GM18861 (cell line): Measurements from ENCODE around the gene TSPAN18.

ENCODE experiments used
- ATAC-seq: cut with Tn5 transposase; IDR thresholded peaks from one replicate; pipeline ENCODE4 v1.9.1; 2021; ENCODE audit not compliant: unreplicated experiment

The TSPAN18 gene

GRCh38 chr11:44737245-44738085, 10.7 kb downstream of the TSPAN18 start:
- no peak for ATAC-seq

- no peak for ATAC-seq
Observed at GRCh38 chr11:44738791-44739190, 12.0 kb downstream of the TSPAN18 start.

- no peak for ATAC-seq
Observed at GRCh38 chr11:44740967-44741366, 14.2 kb downstream of the TSPAN18 start.

DNA sequence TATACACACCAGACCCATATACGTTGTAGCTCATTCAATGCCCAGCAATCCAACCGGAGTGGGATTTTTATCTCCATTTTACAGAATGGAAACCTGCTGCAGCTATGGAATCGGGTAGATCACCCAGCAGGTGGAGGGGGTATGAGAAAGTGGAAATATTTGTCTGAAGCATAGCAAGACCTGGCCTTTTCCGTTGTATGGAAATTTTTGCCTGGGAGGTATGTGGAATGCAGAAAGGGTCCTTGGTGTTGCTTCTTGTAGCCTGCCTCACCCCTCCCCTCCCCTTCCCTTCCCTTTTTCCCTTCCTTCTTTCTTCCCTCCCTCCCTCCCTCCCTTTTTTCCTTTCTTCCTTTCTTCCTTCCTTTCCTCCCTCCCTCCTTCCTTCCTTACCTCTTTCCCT, 15.2 kb downstream of the TSPAN18 start:
- ATAC-seq: no peak

DNA sequence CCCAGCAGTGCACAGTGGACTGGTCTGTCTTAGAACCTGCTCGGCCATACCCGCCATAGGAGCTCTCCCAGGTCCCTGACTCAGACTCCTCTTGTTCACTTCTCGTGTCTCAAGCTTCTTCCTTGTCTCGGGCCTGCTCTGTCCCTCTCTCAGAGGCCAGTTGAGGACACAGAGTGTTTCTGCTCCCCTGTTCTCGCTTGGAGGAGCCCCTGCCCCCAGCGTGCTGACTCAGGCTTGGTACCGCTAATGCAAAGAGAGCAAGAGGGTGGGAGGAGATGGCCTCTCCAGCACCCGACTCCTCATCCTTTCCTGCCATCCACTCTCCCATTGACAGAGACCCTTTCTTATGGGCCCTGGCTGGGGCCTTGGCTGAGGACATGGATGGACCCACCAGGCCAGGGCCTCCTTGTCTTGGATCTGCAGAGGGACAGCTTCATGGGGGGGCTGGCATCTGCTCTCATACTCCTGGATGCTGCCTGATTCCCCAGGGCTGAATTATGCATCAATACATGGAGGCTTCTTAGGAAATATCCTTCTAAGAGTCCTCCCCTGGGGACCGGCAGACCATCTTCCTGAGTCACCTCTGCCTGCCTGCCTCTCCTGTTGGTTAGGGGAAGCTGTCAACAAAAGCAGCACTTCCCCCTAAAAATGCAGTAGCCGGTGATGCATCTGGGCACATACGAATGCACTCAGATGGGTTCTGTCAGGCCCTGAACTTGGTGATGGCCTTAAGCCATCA, 15.9 kb downstream of the TSPAN18 start:
- no peak for ATAC-seq

- no peak for ATAC-seq
Observed at GRCh38 chr11:44743326-44743725, 16.6 kb downstream of the TSPAN18 start.

GRCh38 chr11:44743959-44744557, 17.3 kb downstream of the TSPAN18 start:
- ATAC-seq: no peak

- no peak for ATAC-seq
Observed at GRCh38 chr11:44746894-44747293, 20.1 kb downstream of the TSPAN18 start.

GRCh38 chr11:44747316-44747715, 20.6 kb downstream of the TSPAN18 start:
- ATAC-seq: no peak

GRCh38 chr11:44747836-44748235, 21.1 kb downstream of the TSPAN18 start:
- no peak for ATAC-seq

DNA sequence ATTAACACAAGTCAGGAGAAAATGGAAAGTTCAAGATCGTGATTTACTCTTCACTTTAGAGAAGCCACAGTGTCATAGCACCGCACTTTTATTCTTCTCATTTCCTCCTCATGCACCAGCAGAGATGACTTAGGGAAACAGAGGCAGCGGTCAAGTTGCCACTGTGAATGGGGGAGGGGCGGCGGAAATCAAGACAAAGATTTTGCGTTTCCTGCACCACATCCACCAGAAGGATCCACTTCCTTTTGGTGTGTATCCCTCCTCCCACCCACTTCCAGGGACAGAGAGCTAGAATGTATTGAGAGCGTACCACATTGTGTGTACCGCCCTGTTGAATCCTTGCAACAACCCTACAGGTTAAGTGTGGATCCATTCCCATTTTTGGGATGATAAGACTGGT, 21.8 kb downstream of the TSPAN18 start:
- no peak for ATAC-seq

DNA sequence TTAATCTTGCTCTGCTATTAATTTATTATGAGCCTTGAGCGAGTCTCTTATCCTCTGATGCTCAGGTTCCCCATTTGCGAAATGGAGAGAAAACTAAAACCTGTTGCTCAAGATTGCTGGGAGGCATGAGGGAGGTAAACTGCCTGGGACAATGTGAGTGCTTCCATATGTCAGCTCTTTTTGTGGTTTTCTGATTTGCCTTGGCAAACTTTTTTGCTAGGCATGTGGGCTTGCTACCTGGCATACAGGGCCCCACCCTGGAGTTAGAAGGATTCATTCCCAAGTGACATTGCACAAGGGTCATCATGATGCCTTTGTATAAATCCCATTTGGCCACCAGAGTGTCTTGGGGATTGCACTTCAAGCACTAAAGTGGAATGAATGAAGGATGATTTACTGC, 22.4 kb downstream of the TSPAN18 start:
- no peak for ATAC-seq

DNA sequence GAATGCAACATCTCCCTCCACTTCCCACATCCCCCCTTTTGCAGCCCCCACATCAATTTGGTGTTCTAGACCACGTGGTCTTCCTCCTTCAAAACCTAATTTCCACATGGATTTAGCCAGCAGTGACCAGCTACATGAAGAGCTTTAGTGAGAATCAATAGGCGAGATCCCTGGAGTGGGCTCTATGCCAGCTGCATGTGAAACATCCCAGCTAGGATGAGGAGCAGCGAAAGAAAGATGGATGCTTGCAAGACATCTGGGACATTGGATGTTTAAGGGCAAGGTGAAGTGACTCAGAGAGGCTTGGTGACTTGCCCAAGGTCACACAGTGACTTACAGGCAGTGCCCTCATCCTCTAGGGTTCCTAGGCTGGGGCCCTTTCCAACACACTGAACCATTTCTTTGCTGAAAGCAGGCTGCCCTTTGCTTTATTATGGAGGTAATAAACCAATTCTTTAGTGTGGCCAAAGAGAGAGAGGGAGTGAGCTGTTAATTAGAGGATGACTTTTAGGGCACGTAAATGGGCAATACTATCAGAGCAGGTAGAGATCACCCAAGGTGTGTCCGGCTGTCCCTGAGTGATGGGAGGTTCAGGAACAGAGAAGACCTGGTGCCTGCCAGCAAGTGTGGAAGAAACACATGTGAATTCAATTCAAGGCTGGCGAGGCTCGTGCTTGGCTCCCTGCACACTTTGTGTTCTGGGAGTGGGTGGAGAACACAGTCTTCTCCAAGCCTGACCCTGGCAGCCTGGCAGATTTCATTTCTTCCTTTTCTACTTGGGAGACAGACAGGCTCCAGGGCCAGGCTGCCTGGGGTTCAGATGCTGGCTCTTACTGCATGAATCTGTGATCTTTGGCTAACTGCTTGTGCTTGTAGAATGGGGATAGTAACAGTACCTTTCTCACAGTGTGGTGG, 24.0 kb downstream of the TSPAN18 start:
- no peak for ATAC-seq

DNA sequence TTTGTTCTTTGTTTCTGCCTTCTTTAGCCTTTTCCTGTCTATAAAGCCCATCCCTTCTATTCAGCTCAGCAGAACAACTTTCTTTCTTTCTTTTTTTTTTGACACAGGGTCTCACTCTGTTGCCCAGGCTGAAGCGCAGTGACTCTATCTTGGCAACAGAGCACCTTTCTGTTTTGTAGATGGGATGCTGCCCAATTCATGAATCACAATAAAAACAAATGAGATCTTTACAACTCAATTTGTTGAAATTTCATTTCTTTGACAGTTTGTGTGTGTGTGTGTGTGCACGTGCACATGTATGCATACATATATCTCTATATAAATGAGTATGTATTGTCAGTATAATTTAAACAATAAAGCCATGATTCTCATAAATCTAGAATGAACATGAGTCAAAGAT, 25.5 kb downstream of the TSPAN18 start:
- no peak for ATAC-seq

GRCh38 chr11:44752713-44753112, 26.0 kb downstream of the TSPAN18 start:
- ATAC-seq: no peak

DNA sequence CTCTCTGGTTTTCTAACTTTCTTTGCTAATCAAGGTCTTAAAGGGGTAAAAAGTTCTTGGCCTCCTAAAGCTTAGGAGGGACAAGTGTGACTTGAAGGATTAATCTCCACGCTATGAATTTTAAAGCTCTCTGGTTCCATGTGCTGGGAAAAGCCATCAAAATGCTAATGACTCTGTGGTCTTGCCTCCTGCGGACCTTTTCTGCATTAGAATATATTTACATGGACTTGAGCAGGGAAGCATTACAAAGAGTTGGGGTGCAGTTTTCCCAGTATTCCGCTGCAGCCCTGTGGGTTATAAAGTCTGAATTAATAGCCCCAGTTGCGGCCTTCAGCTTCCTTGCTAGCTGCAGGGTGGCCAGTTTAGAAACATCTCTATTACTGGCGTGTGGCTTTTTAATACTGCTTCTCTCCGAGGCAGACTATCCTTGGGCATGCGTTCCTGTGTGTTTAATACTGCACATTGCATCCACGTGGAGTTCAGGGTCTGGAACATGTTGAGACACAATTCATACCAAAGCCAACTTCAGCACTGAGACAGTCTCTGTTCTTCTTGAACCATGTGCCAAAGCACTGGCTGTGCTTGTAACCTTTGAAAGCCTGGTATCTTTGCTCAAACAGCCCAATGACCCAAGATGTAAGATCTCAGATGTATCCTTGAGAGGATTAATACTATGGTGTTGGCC, 27.3 kb downstream of the TSPAN18 start:
- ATAC-seq: no peak

- no peak for ATAC-seq
Observed at GRCh38 chr11:44754876-44755555, 28.3 kb downstream of the TSPAN18 start.

DNA sequence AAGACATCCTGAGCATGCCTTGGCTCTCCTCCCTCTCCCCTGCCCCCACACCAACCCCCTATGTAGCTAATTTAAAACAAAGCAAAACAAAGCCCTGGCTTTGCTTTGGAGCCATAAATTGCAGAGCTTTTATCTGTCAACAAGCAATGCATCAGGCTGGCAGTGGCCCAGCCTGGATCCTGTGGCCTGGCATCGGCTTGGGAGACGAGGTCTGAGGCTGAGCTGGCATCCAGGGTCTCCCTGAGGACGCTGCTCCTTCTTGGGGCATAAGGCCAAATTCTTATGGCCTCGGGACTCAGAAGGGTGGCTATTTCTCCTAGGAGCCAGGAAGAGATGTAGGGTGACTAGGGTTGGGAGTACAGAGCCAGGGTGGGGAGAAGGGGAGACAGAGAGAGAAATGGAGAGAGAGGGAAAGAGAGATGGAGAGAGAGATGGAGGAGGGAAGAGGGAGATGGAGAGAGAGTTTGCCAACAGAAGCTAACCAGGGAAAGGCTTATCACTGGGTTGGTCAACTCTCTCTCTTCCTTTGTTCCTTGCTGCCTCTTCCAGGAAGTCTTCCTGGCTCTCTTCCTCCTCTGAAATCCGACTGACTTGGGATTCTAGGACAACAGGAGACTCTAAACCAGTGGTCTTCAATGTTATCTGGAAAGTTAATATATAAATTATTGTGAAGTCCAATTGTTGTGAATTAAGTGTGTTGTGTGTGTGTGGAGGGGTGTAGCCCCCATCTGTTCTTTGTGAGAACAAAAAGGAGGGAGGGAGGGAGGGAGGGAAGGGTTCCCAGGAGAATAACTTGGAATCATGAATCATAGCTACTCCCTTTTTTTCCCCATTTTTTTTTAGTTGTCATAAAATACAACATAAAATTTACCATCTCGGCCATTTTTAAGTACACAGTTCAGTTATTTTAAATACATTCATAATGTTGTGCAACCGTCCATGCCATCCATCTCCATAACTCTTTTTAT, 29.1 kb downstream of the TSPAN18 start:
- ATAC-seq: no peak

DNA sequence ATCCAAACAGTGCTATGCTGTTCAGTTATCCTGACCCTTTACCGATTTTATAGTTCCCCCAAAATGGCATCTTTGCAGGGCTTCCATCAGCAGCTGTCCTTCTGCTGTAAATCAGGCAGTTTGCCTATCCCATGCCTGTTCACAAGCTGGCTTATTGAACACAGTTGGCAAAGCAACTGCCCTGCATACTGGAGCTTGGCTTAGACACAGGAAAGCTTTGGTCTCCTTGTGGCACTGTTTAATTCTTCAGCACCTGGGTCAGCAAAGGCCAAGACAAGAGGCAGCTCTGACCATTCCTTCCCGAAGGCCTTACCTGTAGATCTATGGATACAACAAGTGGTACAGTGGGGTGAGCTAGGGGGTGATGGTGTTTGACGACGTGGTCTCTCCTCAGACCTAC, 32.2 kb downstream of the TSPAN18 start:
- no peak for ATAC-seq
